ENCODE measurements around the gene LRRTM4.

Gene LRRTM4

GRCh38 chr2:77013457-77013856 lies 508.7 kb downstream of the LRRTM4 start:
- FAIRE-seq, result no peak
- no peak for TF ChIP-seq CTCF (IDR thresholded peaks at IDR 0.05; ENCODE audit: insufficient read depth, missing control alignments)

GRCh38 chr2:77009307-77009706 lies 512.9 kb downstream of the LRRTM4 start:
- DNase-seq (ENCODE audit: insufficient read length, low spot score), result no peak
- TF ChIP-seq CTCF (IDR thresholded peaks at IDR 0.05; ENCODE audit: insufficient read depth, missing control alignments), result no peak

More at GRCh38 chr2:77013457-77013856, 508.7 kb downstream of the LRRTM4 start:
- DNase-seq (ENCODE audit: insufficient read length, low spot score), result no peak

GRCh38 chr2:77008853-77009252 lies 513.3 kb downstream of the LRRTM4 start:
- FAIRE-seq, result no peak
- no peak for DNase-seq (ENCODE audit: insufficient read length, low spot score)
- TF ChIP-seq CTCF (IDR thresholded peaks at IDR 0.05; ENCODE audit: insufficient read depth, missing control alignments), result no peak

More at GRCh38 chr2:77009307-77009706, 512.9 kb downstream of the LRRTM4 start:
- FAIRE-seq, result no peak

DNA sequence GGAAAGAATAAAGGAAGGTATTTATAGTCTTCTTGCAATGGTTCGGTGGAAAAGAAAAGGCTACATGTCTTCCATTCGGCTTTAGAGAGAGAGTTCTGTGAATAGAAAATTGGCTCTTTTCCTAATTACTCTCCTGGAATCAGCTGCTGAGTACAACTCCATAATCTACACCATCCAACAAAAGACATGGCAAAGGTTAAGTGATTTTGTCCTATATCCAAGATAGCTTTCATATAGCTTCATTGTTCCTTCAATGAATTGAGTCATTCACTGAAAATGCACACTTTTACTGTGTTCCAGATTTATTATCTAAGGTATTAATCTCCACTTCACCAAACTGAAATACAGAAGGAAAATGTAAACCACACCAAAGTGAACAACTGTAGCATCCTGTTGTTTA lies 514.5 kb downstream of the LRRTM4 start:
- FAIRE-seq (no peak), DNase-seq (ENCODE audit: insufficient read length, low spot score) (no peak)
- no peak for TF ChIP-seq CTCF (IDR thresholded peaks at IDR 0.05; ENCODE audit: insufficient read depth, missing control alignments)

- no peak for FAIRE-seq
- TF ChIP-seq CTCF (IDR thresholded peaks at IDR 0.05; ENCODE audit: insufficient read depth, missing control alignments), result no peak
Observed at GRCh38 chr2:77005522-77005921, 516.7 kb downstream of the LRRTM4 start.

DNA sequence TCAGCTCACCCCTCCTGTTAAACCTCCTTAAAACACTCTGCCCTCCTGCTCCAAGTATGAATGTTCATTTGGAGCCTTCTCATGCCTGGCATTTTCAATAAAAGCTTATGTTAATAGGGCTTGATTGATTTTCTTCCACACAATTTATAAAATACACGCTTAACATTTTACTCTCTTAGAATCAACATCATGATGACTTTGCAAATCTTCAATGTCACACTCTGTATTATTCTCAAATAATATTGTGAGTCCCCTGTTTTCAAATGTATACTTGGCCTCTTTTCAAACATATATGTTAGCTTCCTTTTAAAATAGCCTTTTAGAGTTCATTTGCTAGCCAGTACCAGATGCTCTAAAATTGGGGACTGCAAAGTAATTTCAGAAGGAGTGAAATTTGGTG lies 520.3 kb downstream of the LRRTM4 start:
- no peak for FAIRE-seq
- no peak for TF ChIP-seq CTCF (IDR thresholded peaks at IDR 0.05; ENCODE audit: insufficient read depth, missing control alignments)
- no peak for DNase-seq (ENCODE audit: insufficient read length, low spot score)

More at GRCh38 chr2:77005522-77005921, 516.7 kb downstream of the LRRTM4 start:
- no peak for DNase-seq (ENCODE audit: insufficient read length, low spot score)

DNA sequence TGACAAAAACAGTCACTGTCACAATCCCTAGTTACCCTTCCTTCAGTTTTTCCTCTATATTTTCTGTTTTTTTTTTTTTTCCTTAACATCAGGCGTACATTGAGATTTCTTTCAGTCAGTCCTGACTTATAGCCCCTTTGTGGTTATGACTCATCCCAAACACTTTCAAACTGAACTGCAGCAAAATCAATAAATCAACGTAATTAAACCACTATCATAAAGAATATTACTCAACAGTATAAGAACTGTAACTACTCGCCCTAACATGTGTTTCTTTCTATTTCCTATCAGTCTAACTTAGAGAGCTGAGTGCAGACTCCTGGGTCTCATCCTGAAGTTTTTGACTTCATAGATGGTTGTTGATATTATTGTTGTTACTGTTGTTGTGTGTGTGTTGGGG lies 523.5 kb downstream of the LRRTM4 start:
- TF ChIP-seq CTCF (IDR thresholded peaks at IDR 0.05; ENCODE audit: insufficient read depth, missing control alignments), result no peak
- DNase-seq (ENCODE audit: insufficient read length, low spot score) (no peak), FAIRE-seq (no peak)
